Effector memory CD8-positive, alpha-beta T cell (primary cell): ENCODE results near the gene OR2V2.
"Not testable (repeated sequence)": the region's sequence is repeated elsewhere in the genome, so short reads cannot be mapped to it uniquely, and the experiment has no call there.

Experiments used
- ATAC-seq: fragments of 150-1000 bp; cut with Tn5 transposase; replicated peaks from 2 replicates; pipeline ENCODE4 v1.10.0; 2021; ENCODE audit warnings: mild to moderate bottlenecking, moderate library complexity
- DNase-seq, 3 experiments: peaks; one replicate each; pipeline ENCODE4 v3.0.0; 2021
- H3K27ac Mint-ChIP-seq, 2 donors: one replicate each; pipeline ENCODE4 v1.8.0; 2022; ENCODE audit warnings: mild to moderate bottlenecking in 2 of 2, mixed read lengths in 2 of 2, moderate library complexity in 2 of 2
- H3K27me3 Mint-ChIP-seq, 2 donors: one replicate each; pipeline ENCODE4 v1.8.0; 2022; ENCODE audit warnings: mixed read lengths in 2 of 2
- H3K36me3 Mint-ChIP-seq: one replicate; pipeline ENCODE4 v1.8.0; 2022; ENCODE audit warnings: mild to moderate bottlenecking, moderate library complexity, mixed read lengths; ENCODE audit not compliant: insufficient read depth
- H3K4me1 Mint-ChIP-seq, 2 donors: one replicate each; pipeline ENCODE4 v1.8.0; 2022; ENCODE audit warnings: low read depth in 2 of 2, mixed read lengths in 2 of 2
- H3K4me3 Mint-ChIP-seq, 2 donors: one replicate each; pipeline ENCODE4 v1.8.0; 2022; ENCODE audit warnings: mild to moderate bottlenecking in 2 of 2, mixed read lengths in 2 of 2, moderate library complexity in 2 of 2
- H3K9me3 Mint-ChIP-seq, 2 donors: one replicate each; pipeline ENCODE4 v1.8.0; 2022; ENCODE audit warnings: mixed read lengths in 2 of 2

OR2V2 gene

GRCh38 chr5:181124526-181124925 lies 22.9 kb upstream of the OR2V2 start:
- H3K27me3 Mint-ChIP-seq = peaks cover 83 to 96% of the 10 kb centered on the region in 2 donors
- no peaks in the 10 kb centered on the region for H3K36me3 Mint-ChIP-seq
- H3K4me1 Mint-ChIP-seq = no peaks in the 10 kb centered on the region
- no peak overlapping the region for H3K4me3 Mint-ChIP-seq
- no peak for DNase-seq
- no peaks in the 10 kb centered on the region for H3K9me3 Mint-ChIP-seq
- H3K27ac Mint-ChIP-seq = peak overlapping the region in 1 of 2 donors; percentile 2
- no peak for ATAC-seq

- DNase-seq (no peak), ATAC-seq (no peak)
- no peaks in the 10 kb centered on the region for H3K9me3 Mint-ChIP-seq
- no peak overlapping the region for H3K27ac Mint-ChIP-seq
- H3K4me3 Mint-ChIP-seq = no peak overlapping the region
- no peaks in the 10 kb centered on the region for H3K36me3 Mint-ChIP-seq
- peaks cover 83 to 93% of the 10 kb centered on the region in 2 donors for H3K27me3 Mint-ChIP-seq
- no peaks in the 10 kb centered on the region for H3K4me1 Mint-ChIP-seq
Observed at GRCh38 chr5:181126841-181127240, 20.5 kb upstream of the OR2V2 start.

- Mint-ChIP-seq H3K4me3 (no peak overlapping the region), H3K36me3 (no peaks in the 10 kb centered on the region), H3K27ac (no peak overlapping the region), H3K4me1 (no peaks in the 10 kb centered on the region), H3K27me3 (peaks cover 82 to 93% of the 10 kb centered on the region in 2 donors), H3K9me3 (no peaks in the 10 kb centered on the region)
- DNase-seq (no peak), ATAC-seq (no peak)
Observed at GRCh38 chr5:181127456-181127855, 19.9 kb upstream of the OR2V2 start.

- no peaks in the 10 kb centered on the region for H3K9me3 Mint-ChIP-seq
- no peak overlapping the region for H3K27ac Mint-ChIP-seq
- peaks cover 81 to 93% of the 10 kb centered on the region in 2 donors for H3K27me3 Mint-ChIP-seq
- no peaks in the 10 kb centered on the region for H3K36me3 Mint-ChIP-seq
- ATAC-seq (no peak), DNase-seq (no peak)
- H3K4me3 Mint-ChIP-seq = no peak overlapping the region
- no peaks in the 10 kb centered on the region for H3K4me1 Mint-ChIP-seq
Observed at GRCh38 chr5:181127907-181128626, 19.3 kb upstream of the OR2V2 start.

- H3K9me3 Mint-ChIP-seq = no peaks in the 10 kb centered on the region
- ATAC-seq = no peak
- DNase-seq = no peak
- H3K27me3 Mint-ChIP-seq = peaks cover 79 to 94% of the 10 kb centered on the region in 2 donors
- no peak overlapping the region for H3K27ac Mint-ChIP-seq
- no peaks in the 10 kb centered on the region for H3K36me3 Mint-ChIP-seq
- H3K4me3 Mint-ChIP-seq = no peak overlapping the region
- H3K4me1 Mint-ChIP-seq = no peaks in the 10 kb centered on the region
Observed at GRCh38 chr5:181129601-181130000, 17.8 kb upstream of the OR2V2 start.

GRCh38 chr5:181130081-181130480 lies 17.3 kb upstream of the OR2V2 start:
- H3K36me3 Mint-ChIP-seq, DNase-seq, H3K4me3 Mint-ChIP-seq, ATAC-seq, H3K9me3 Mint-ChIP-seq, H3K4me1 Mint-ChIP-seq, H3K27ac Mint-ChIP-seq: not testable (repeated sequence)
- H3K27me3 Mint-ChIP-seq = peaks cover 77 to 93% of the 10 kb centered on the region in 2 donors

- ATAC-seq (no peak), DNase-seq (no peak)
- Mint-ChIP-seq H3K27me3 (peaks cover 76 to 92% of the 10 kb centered on the region in 2 donors), H3K27ac (no peak within 1 kb of the TSS), H3K9me3 (no peaks in the 10 kb centered on the region), H3K4me3 (no peak within 1 kb of the TSS), H3K4me1 (no peaks in the 10 kb centered on the region), H3K36me3 (no peaks in the 10 kb centered on the region)
Observed at GRCh38 chr5:181130832-181131496, 16.4 kb upstream of the OR2V2 start, which contains the start of gene OR2V1. Gene OR2V1 (minus strand): TSS chr5:181131169. CDS start chr5:181125304, 5,865 bp downstream.

- Mint-ChIP-seq H3K9me3 (no peaks in the 10 kb centered on the region), H3K27ac (no peak overlapping the region), H3K4me3 (no peak overlapping the region), H3K27me3 (peaks cover 70 to 86% of the 10 kb centered on the region in 2 donors), H3K36me3 (no peaks in the 10 kb centered on the region), H3K4me1 (no peaks in the 10 kb centered on the region)
- ATAC-seq (no peak), DNase-seq (no peak)
Observed at GRCh38 chr5:181131514-181131913, 15.9 kb upstream of the OR2V2 start.

- no peaks in the 10 kb centered on the region for H3K4me1 Mint-ChIP-seq
- no peak for DNase-seq
- H3K27ac Mint-ChIP-seq = no peak overlapping the region
- no peak for ATAC-seq
- H3K9me3 Mint-ChIP-seq = peaks cover 0 to 6% of the 10 kb centered on the region in 2 donors
- H3K4me3 Mint-ChIP-seq = no peak overlapping the region
- peaks cover 56 to 71% of the 10 kb centered on the region in 2 donors for H3K27me3 Mint-ChIP-seq
- no peaks in the 10 kb centered on the region for H3K36me3 Mint-ChIP-seq
Observed at GRCh38 chr5:181133083-181133482, 14.3 kb upstream of the OR2V2 start.

- peaks cover 0 to 11% of the 10 kb centered on the region in 2 donors for H3K9me3 Mint-ChIP-seq
- peaks cover 49 to 64% of the 10 kb centered on the region in 2 donors for H3K27me3 Mint-ChIP-seq
- DNase-seq = no peak
- no peaks in the 10 kb centered on the region for H3K36me3 Mint-ChIP-seq
- H3K27ac Mint-ChIP-seq = no peak overlapping the region
- no peaks in the 10 kb centered on the region for H3K4me1 Mint-ChIP-seq
- no peak overlapping the region for H3K4me3 Mint-ChIP-seq
- ATAC-seq = no peak
Observed at GRCh38 chr5:181133610-181134231, 13.7 kb upstream of the OR2V2 start.

GRCh38 chr5:181134259-181134658 lies 13.1 kb upstream of the OR2V2 start:
- ATAC-seq (no peak), DNase-seq (no peak)
- H3K27ac Mint-ChIP-seq = no peak overlapping the region
- peaks cover 44 to 59% of the 10 kb centered on the region in 2 donors for H3K27me3 Mint-ChIP-seq
- H3K36me3 Mint-ChIP-seq = no peaks in the 10 kb centered on the region
- no peak overlapping the region for H3K4me3 Mint-ChIP-seq
- peaks cover 0 to 16% of the 10 kb centered on the region in 2 donors for H3K9me3 Mint-ChIP-seq
- H3K4me1 Mint-ChIP-seq = no peaks in the 10 kb centered on the region

GRCh38 chr5:181136361-181136955 lies 10.9 kb upstream of the OR2V2 start:
- Mint-ChIP-seq H3K27me3 (peaks cover 47 to 50% of the 10 kb centered on the region in 2 donors), H3K9me3 (peaks cover 0 to 27% of the 10 kb centered on the region in 2 donors), H3K4me1 (no peaks in the 10 kb centered on the region), H3K27ac (no peak overlapping the region), H3K4me3 (no peak overlapping the region), H3K36me3 (no peaks in the 10 kb centered on the region)
- DNase-seq (no peak), ATAC-seq (no peak)

GRCh38 chr5:181138258-181138657 lies 9.1 kb upstream of the OR2V2 start:
- Mint-ChIP-seq H3K4me3 (no peak overlapping the region), H3K27me3 (peaks cover 50% of the 10 kb centered on the region in 2 donors), H3K36me3 (no peaks in the 10 kb centered on the region), H3K27ac (no peak overlapping the region), H3K9me3 (peaks cover 0 to 27% of the 10 kb centered on the region in 2 donors), H3K4me1 (no peaks in the 10 kb centered on the region)
- DNase-seq (no peak), ATAC-seq (no peak)
